OCI-LY1 (cell line): ENCODE measurements around the gene OR6B3.

Experiments
- H2AFZ ChIP-seq: fragments of 200-600 bp; sonication (generic), shearing (Covaris generic); 2 replicates; pipeline ENCODE4 v1.6.0; 2014; ENCODE audit warnings: antibody characterized with exemption, mild to moderate bottlenecking, low read length
- H3F3A ChIP-seq: fragments of 200-600 bp; sonication (generic), shearing (Covaris generic); 2 replicates; pipeline ENCODE4 v1.6.0; 2014; ENCODE audit warnings: mild to moderate bottlenecking, antibody characterized with exemption, low read length, moderate library complexity; ENCODE audit not compliant: insufficient read depth
- H3K27ac ChIP-seq: fragments of 200-600 bp; sonication (generic); 2 replicates; pipeline ENCODE4 v1.5.1; 2014; ENCODE audit warnings: low read length, mixed run types, mild to moderate bottlenecking, low read depth; ENCODE audit not compliant: poor library complexity, severe bottlenecking
- H3K27me3 ChIP-seq: fragments of 200-600 bp; sonication (generic); 2 replicates; pipeline ENCODE4 v1.6.0; 2014; ENCODE audit warnings: antibody characterized with exemption, mild to moderate bottlenecking, low read length, moderate library complexity; ENCODE audit not compliant: insufficient read depth
- H3K36me3 ChIP-seq: fragments of 200-600 bp; sonication (generic); 2 replicates; pipeline ENCODE4 v1.6.1; 2014; ENCODE audit warnings: mild to moderate bottlenecking, antibody characterized with exemption, low read length, moderate library complexity, mixed read lengths; ENCODE audit not compliant: insufficient read depth
- H3K4me1 ChIP-seq: fragments of 200-600 bp; sonication (generic); 2 replicates; pipeline ENCODE4 v1.5.1; 2014; ENCODE audit warnings: mild to moderate bottlenecking, low read length, moderate library complexity; ENCODE audit not compliant: insufficient read depth, severe bottlenecking
- H3K4me2 ChIP-seq: fragments of 200-600 bp; sonication (generic), shearing (Covaris generic); 2 replicates; pipeline ENCODE4 v1.6.1; 2014; ENCODE audit warnings: low read length
- H3K4me3 ChIP-seq: fragments of 200-600 bp; sonication (generic); 2 replicates; pipeline ENCODE4 v1.5.1; 2014; ENCODE audit warnings: low read length, low read depth, mild to moderate bottlenecking, mixed read lengths; ENCODE audit not compliant: poor library complexity, severe bottlenecking
- H3K79me2 ChIP-seq: fragments of 200-600 bp; shearing (Covaris generic); 2 replicates; pipeline ENCODE4 v1.6.1; 2016; ENCODE audit warnings: mixed run types, low read length, mixed read lengths; ENCODE audit not compliant: insufficient read depth
- H3K9ac ChIP-seq: fragments of 200-600 bp; sonication (generic), shearing (Covaris generic); 2 replicates; pipeline ENCODE4 v1.6.1; 2014; ENCODE audit warnings: mild to moderate bottlenecking, low read length, mixed read lengths
- H3K9me2 ChIP-seq: fragments of 200-600 bp; sonication (generic), shearing (Covaris generic); 2 replicates; pipeline ENCODE4 v1.6.1; 2014; ENCODE audit warnings: low read depth, mild to moderate bottlenecking, low read length, mixed read lengths
- H3K9me3 ChIP-seq: fragments of 200-600 bp; shearing (Covaris generic); 2 replicates; pipeline ENCODE4 v1.6.1; 2014; ENCODE audit warnings: low read length, mixed read lengths
- H4K20me1 ChIP-seq: fragments of 200-600 bp; sonication (generic), shearing (Covaris generic); 2 replicates; pipeline ENCODE4 v1.6.0; 2016; ENCODE audit warnings: mild to moderate bottlenecking, low read length; ENCODE audit not compliant: insufficient read depth
- EZH2 ChIP-seq: fragments of 200-600 bp; sonication (generic), shearing (Covaris generic); IDR thresholded peaks from 2 replicates; pipeline ENCODE4 v1.8.0; 2017; ENCODE audit warnings: borderline replicate concordance, mixed run types, mild to moderate bottlenecking, antibody characterized with exemption, low read length, moderate library complexity, mixed read lengths
- TF ChIP-seq, protein P1 (sequence below): fragments of 200-600 bp; sonication (generic), shearing (Covaris generic); IDR thresholded peaks from 2 replicates; pipeline ENCODE4 v1.5.1; 2017; ENCODE audit warnings: mild to moderate bottlenecking, antibody characterized with exemption, low read length, moderate library complexity, mixed read lengths

The OR6B3 gene

DNA sequence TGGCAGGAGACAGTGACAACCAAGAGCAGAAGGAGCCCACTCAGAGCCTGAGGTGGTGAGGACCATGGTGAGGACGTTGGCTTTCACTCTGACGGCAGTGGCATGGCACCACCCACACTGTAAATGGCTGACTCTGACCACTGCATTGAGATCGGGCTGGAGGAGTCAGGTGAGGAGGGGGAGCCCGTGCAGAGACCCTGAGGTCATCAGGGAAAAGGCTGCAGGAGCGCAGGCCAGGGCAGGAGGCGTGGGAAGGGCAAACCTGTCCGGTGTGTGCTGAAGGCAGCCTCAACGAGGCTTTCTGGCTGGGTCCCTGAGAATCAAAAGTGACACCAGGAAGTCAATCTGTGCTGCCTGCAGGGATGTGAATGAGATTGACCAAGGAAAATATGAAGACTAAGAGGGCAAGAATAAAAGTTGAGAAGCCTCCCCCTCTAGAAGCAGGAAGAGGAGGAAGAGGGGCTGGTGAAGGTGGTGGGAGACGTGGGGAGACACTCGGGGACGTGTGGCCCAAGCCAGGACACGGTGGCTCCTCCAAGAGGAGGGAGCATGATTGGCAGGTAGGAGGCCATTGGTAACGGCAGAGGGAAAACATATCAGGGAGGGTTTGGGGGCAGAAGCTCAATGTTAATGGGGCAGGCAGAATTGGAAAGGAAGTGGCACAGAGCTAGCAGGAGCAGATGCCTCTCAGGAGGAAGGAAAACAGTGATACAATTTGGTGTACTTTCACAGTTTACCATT is 2.0 kb upstream of the OR6B3 start:
- Histone ChIP-seq H2AFZ (no peak overlapping the region), H3K27me3 (no peaks in the 10 kb centered on the region; the same call in 1 of the 2 replicates)
- no peak for TF ChIP-seq EZH2

DNA sequence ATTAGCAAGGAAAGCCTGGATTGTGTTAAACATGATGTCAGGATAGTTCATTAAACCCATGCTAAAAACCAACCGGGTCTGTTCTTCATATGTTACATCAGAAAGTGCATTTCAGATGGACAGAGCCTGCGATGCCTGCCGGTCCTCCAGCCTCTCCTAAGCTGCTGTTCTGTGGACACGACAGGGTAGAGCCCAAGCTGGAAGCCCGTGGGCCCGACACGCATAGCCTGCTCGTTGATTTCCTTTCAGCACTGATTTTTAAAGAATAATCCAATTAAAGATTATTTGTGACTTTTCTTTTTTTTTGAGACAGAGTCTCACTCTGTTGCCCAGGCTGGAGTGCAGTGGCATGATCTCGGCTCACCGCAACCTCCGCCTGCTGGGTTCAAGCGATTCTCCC is 797 bp downstream of the OR6B3 start:
- TF ChIP-seq, protein P1, sequence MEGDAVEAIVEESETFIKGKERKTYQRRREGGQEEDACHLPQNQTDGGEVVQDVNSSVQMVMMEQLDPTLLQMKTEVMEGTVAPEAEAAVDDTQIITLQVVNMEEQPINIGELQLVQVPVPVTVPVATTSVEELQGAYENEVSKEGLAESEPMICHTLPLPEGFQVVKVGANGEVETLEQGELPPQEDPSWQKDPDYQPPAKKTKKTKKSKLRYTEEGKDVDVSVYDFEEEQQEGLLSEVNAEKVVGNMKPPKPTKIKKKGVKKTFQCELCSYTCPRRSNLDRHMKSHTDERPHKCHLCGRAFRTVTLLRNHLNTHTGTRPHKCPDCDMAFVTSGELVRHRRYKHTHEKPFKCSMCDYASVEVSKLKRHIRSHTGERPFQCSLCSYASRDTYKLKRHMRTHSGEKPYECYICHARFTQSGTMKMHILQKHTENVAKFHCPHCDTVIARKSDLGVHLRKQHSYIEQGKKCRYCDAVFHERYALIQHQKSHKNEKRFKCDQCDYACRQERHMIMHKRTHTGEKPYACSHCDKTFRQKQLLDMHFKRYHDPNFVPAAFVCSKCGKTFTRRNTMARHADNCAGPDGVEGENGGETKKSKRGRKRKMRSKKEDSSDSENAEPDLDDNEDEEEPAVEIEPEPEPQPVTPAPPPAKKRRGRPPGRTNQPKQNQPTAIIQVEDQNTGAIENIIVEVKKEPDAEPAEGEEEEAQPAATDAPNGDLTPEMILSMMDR: no peak
- no peak for TF ChIP-seq EZH2
- no peak overlapping the region for H2AFZ ChIP-seq

More for the DNA sequence above, 2.0 kb upstream of the OR6B3 start:
- Histone ChIP-seq H3K4me1 (no peaks in the 10 kb centered on the region), H3K27ac (no peak overlapping the region), H3K36me3 (no peaks in the 10 kb centered on the region), H3K9me3 (no peaks in the 10 kb centered on the region), H3K4me3 (no peak overlapping the region), H3K9me2 (no peaks in the 10 kb centered on the region), H3K79me2 (no peaks in the 10 kb centered on the region), H3K9ac (no peak overlapping the region), H3K4me2 (no peak overlapping the region; the same call in 1 of the 2 replicates), H4K20me1 (no peaks in the 10 kb centered on the region), H3F3A (no peaks in the 10 kb centered on the region)

DNA sequence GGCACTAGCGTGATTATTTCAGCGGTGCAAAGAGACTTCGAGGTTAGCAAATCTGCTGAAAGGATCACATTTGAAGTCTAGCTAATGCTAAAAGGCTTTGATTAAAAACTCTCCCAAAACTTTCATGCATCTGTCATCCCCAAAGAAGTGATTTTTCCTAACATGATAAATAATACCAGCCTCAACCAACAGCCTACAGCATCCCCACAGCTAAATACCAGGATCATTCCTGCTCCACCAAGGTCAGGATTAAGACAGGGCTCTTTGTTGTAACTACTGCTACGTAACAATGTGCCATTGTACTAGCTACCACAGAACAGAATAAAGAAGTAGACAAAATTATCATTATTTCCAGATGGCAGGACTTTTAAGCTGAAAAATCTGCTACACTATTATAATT is 1.6 kb downstream of the OR6B3 start:
- TF ChIP-seq EZH2: no peak
- TF ChIP-seq, protein P1: no peak
- H3K4me2 ChIP-seq: no peak overlapping the region
- H3K27me3 ChIP-seq: no peaks in the 10 kb centered on the region

More for the DNA sequence above, 797 bp downstream of the OR6B3 start:
- no peaks in the 10 kb centered on the region for H3K4me1 ChIP-seq
- H3K79me2 ChIP-seq: no peaks in the 10 kb centered on the region
- no peaks in the 10 kb centered on the region for H3K27me3 ChIP-seq
- no peaks in the 10 kb centered on the region for H3K9me3 ChIP-seq
- no peaks in the 10 kb centered on the region for H3K9me2 ChIP-seq
- H3K4me2 ChIP-seq: no peak overlapping the region
- H3K36me3 ChIP-seq: no peaks in the 10 kb centered on the region
- no peaks in the 10 kb centered on the region for H3F3A ChIP-seq
- no peak overlapping the region for H3K9ac ChIP-seq
- H4K20me1 ChIP-seq: no peaks in the 10 kb centered on the region
- no peak overlapping the region for H3K27ac ChIP-seq
- H3K4me3 ChIP-seq: no peak overlapping the region

DNA sequence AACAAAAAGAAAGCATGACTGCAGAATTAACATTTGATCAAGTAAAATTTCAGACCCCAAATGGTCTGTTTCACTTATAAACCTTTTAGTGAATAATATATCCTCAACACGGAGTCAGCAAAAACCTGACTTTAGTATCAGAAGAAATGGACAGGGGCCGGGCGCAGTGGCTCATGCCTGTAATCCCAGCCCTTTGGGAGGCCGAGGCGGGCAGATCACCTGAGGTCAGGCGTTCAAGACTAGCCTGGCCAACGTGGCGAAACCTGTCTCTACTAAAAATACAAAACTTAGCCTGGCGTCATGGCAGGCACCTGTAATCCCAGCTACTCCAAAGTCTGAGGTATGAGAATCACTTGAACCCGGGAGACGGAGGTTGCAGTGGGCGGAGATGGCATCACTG is 3.0 kb downstream of the OR6B3 start:
- H3K4me2 ChIP-seq: no peak overlapping the region
- no peak overlapping the region for H3K4me3 ChIP-seq
- H2AFZ ChIP-seq: no peak overlapping the region
- H4K20me1 ChIP-seq: no peaks in the 10 kb centered on the region
- H3K9me3 ChIP-seq: no peaks in the 10 kb centered on the region
- TF ChIP-seq, protein P1: no peak
- no peak for TF ChIP-seq EZH2
- no peaks in the 10 kb centered on the region for H3K79me2 ChIP-seq
- H3K36me3 ChIP-seq: no peaks in the 10 kb centered on the region
- no peaks in the 10 kb centered on the region for H3F3A ChIP-seq
- no peak overlapping the region for H3K9ac ChIP-seq
- H3K27me3 ChIP-seq: no peaks in the 10 kb centered on the region
- H3K27ac ChIP-seq: no peak overlapping the region
- H3K9me2 ChIP-seq: no peaks in the 10 kb centered on the region
- H3K4me1 ChIP-seq: no peaks in the 10 kb centered on the region

More for the DNA sequence above, 1.6 kb downstream of the OR6B3 start:
- Histone ChIP-seq H3K9ac (no peak overlapping the region), H3K27ac (no peak overlapping the region), H3K4me1 (no peaks in the 10 kb centered on the region), H4K20me1 (no peaks in the 10 kb centered on the region), H3K4me3 (no peak overlapping the region), H3K36me3 (no peaks in the 10 kb centered on the region), H2AFZ (no peak overlapping the region), H3K9me3 (no peaks in the 10 kb centered on the region), H3K9me2 (no peaks in the 10 kb centered on the region), H3F3A (no peaks in the 10 kb centered on the region), H3K79me2 (no peaks in the 10 kb centered on the region)
